Stimulated activated CD4-positive, alpha-beta T cell treated with anti-CD3 and anti-CD28 coated beads, TNF-alpha, amount 100 ng/mL, for 48 hours (primary cell): ENCODE data around the gene BNIPL.

ENCODE experiments used
- DNase-seq, 3 donors: peaks; one replicate each; pipeline ENCODE4 v3.0.0-alpha.2; 2020; ENCODE audit warnings: low read depth in 3 of 3

BNIPL gene

DNA sequence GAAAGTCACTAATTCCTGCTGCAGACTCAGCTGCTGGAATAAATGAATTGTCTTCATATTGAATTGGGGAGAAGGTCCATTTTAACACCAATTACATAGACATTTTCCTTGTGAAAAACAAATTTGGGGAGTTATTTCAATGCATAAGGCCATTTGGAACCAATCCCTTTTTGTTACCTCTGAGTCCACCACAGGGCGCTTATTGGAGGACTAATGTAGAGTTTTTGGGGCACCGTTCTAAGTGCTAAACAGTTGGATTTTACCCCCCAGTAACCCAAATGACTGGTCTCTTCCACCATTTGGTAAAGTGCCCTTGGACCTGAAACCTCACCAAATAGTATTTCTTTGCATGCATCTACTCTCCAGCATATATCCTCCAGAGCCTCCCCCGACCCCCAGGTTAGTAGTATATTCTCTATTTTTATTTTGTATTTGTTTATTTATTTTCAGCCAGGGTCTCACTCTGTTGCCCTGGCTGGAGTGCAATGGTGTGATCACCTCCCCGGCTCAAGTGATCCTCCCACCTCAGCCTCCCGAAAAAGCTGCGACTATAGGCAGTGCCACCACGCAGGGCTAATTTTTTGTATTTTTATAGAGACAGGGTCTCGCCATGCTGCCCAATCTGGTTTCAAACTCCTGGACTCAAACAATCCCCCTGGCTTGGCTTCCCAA, 26.6 kb upstream of the BNIPL start:
- DNase-seq, result no peak

DNA sequence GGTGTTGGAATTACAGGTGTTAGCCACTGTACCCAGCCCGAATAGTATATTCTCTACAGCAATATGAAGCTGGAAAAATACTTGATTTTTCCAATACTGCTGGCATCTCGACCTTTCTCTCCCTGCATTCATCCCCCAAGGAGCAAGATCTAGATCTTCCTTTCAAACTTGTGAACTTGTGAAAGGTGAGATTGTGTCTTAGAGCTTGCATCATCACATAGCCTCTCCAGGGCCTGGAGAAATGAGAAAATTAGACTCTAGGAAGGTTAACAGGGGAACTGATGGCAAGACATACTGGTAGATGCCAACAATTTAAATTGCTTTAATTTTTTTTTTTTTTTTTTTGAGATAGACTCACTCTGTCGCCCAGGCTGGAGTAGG, 26.1 kb upstream of the BNIPL start:
- no peak for DNase-seq

DNA sequence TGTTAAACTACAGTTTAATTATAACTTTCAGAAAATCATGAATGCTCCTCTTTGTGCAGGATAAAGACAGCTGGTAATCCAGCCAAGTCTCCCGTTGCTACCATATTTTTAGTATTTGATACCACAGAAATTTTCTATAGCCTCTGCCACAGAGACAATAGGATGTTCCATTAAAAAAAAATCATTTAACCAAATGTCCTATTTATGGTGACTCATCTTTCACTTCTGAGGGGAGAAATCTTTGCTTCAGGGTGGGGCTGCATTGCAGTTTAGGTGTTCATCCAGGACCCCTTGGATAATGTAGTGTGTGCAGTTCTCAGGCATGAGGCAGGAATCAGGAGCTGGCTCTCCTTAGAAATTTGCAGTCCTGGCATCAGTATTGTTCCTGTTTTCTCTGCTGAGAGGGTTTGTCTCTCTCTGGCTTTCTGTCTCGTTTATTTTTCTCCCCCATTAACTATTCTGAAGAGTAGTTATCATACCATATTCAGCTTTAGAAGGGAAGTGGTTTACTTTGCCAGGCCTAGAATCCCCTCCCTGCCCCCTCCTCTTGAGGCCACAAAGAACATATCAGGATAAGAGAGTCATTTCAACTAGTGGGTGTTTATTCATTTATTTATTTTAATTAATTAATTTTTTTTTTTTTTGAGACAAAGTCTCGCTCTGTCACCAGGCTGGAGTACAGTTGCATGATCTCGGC, 25.1 kb upstream of the BNIPL start:
- no peak for DNase-seq

- no peak for DNase-seq
These were observed 23.5 kb upstream of the BNIPL start for GRCh38 chr1:151012684-151013471.

DNA sequence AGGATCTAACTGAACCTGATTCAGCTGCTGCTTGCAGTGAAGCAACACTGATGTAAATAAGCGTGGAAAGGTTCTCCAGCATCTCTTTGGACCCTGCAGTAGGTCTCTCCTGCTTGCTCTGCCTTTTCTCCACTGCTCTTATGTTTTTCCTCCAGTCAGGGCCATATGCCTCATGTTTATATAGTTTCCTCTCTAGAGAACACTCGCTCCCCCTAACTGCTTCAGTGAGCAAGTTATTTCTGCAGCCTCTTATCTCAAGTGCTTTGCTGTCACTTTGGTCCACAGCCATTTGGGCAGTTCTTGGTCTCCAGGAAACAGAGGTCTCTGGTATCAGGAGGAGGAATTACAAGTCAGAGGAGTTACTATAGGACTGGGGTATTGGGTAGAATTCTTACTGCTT, 22.9 kb upstream of the BNIPL start:
- DNase-seq, result no peak

DNA sequence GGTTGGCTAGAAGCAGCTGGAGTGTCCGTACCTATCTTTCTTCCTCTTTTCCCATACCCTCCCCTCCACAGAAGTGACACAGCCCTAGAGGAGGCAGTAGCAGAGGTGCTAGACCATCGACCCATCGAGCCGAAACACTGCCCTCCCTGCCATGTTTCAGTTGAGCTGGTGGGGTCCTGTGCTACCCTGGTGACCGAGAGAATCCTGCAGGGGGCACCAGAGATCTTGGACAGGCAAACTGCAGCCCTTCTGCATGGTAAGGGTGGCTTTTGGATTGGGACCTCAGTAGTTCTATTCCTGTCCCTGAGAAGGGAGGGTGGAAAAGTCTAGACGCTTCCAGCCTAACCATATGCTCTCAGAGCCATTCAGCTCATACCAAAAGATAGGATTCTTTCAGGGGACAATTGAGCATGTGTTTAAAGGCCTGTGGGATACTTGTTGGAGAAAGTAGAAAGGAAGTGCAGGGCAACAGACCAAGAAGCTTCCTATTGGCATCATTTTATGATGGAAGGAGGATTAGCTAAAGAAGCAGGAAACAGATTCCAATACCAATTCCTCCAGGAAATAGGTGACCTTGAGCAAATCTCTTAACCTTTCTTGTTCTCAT, 11.7 kb upstream of the BNIPL start:
- DNase-seq, result peak; percentile 59 to 82 (median 68)

GRCh38 chr1:151026460-151026859, 9.9 kb upstream of the BNIPL start:
- no peak for DNase-seq

DNA sequence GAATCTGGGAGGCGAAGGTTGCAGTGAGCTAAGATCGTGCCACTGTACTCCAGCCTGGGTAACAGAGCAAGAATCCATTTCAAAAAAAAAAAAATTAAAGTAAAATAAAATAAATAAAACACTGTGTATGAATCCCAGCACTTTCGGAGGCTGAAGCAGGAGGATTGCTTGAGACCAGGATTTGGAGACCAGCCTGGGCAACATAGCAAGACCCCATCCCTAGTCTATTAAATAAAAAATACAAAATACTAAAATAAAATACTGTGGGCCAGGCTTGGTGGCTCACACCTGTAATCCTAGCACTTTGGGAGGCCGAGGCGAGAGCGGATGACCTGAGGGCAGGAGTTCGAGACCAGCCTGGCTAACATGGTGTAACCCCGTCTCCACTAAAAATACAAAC, 4.2 kb upstream of the BNIPL start:
- DNase-seq, result no peak

DNA sequence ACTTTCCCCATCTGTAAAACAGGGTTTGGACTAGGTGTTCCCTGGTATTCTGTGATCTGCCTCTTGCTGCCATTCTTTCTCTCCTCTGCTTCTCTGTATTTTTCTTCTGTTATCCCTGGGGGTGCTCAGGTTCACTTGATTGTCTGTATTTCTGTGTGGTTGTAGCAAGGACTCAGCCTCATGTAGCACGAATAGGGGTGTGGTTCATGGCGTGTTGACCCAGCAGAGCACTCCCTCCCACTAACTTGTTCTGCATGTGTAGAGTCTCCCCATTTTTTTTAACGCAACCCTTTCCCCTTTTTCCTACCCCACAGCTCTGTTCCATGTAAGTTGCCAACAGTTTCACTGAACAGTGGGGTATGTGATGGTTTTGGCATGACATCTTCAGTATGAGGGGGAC, 1.2 kb upstream of the BNIPL start:
- no peak for DNase-seq

- DNase-seq, result no peak
These were observed 646 bp downstream of the BNIPL start for GRCh38 chr1:151037032-151037431.

GRCh38 chr1:151039521-151039920, 3.1 kb downstream of the BNIPL start:
- no peak for DNase-seq

- DNase-seq, result no peak
These were observed 6.8 kb downstream of the BNIPL start for GRCh38 chr1:151043163-151043562.

DNA sequence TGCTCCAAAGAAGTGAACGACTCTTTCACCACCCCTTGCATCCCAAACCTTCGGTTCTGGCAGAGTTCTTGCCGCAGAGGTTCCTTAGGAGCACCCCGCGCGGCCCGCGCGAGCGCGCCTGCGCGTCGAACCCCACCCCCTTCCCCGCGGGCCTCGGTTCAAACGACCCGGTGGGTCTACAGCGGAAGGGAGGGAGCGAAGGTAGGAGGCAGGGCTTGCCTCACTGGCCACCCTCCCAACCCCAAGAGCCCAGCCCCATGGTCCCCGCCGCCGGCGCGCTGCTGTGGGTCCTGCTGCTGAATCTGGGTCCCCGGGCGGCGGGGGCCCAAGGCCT, 11.2 kb downstream of the BNIPL start, which contains the start of gene C1orf56:
Gene C1orf56 (plus strand): TSS at position 161 of the 334 bp plus-strand sequence. CDS start 97 bp downstream, at position 258.
- no peak for DNase-seq

- no peak for DNase-seq
These were observed 11.7 kb downstream of the BNIPL start for GRCh38 chr1:151047925-151048644.

DNA sequence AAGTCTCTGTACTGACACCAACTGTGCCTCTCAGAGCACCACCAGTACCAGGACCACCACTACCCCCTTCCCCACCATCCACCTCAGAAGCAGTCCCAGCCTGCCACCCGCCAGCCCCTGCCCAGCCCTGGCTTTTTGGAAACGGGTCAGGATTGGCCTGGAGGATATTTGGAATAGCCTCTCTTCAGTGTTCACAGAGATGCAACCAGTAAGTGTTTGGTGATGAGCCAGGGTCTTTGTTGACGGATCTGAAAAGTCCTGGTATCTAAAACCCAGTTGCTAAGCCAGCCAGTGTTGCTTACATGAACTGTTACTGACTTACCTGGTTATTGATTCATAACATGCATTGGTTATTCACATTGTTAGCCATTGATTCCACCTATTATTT, 12.3 kb downstream of the BNIPL start:
- no peak for DNase-seq

- no peak for DNase-seq
These were observed 13.1 kb downstream of the BNIPL start for GRCh38 chr1:151049458-151049857.

DNA sequence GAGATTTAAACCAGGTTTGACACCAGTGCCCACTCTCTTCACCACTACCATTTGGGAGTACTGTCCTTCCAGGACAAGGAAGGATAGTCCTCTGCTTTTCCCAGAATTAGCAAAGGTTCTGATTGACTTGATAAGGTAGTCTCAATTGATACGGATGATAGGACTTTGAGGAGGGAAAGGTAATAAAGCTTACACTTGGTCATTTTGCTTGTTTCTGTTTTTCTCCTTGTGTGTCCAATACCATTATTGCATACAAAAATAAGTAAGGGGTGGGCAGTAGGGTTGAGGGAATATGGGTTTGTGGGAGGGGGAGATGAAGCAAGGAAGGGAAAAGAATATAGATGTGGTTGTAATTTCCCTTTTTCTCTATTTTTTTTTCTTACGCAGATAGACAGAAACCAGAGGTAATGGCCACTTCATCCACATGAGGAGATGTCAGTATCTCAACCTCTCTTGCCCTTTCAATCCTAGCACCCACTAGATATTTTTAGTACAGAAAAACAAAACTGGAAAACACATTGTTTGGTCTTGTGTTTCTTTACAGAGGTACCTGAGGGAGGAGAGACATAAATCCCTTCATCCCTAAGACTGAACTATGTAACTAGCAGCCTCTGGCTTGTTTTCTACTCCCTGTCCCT, 13.8 kb downstream of the BNIPL start:
- DNase-seq, result no peak

- no peak for DNase-seq
These were observed 15.1 kb downstream of the BNIPL start for GRCh38 chr1:151051356-151052009.

DNA sequence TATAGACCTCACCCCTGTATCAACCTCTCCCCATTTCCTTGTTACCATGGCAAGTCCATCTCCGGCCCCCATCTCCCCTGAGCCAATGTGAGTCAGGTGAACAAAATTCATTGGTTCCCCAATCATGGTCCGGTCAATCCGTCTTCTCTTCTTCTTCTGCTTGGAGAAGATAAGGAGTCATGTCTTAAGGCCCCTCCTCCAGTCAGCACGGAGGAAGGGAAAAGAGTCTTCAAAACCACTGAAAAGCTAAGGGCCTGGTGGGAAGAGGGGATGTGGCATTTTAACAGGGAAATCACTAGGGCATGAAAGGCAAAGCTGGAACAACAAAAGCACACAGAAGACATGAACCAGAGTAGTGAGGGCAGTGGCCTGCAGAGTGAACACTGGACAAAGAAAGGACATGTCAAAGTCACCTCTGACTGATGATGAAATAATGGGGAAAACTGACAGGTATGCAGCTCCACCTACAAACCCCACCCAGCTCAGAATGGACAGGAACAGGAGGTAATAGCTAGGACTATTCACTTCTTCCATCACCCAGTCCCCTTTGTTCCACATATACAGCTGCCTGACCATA, 18.7 kb downstream of the BNIPL start:
- no peak for DNase-seq

- no peak for DNase-seq
These were observed 19.2 kb downstream of the BNIPL start for GRCh38 chr1:151055581-151055980.
